K562 (cell line): Measurements from ENCODE around the gene C19orf85. TPM values are rescaled to one million over a fixed set of nuclear protein-coding genes. Genes with fewer than 3 reads are reported as not detected.

ENCODE experiments used
- JUND ChIP-seq, 2 experiments: IDR thresholded peaks; 2 replicates in 1 of 2; 3 replicates in 1 of 2; pipeline ENCODE4 v1.6.1; 2011; ENCODE audit warnings: borderline replicate concordance in 2 of 2, low read depth in 2 of 2, low read length in 2 of 2, improper control_type of control experiment in 1 of 2, missing biosample characterization in 1 of 2, missing genetic modification characterization in 1 of 2, missing genetic modification reagents in 1 of 2
- NFIC ChIP-seq: fragments of 450-650 bp; IDR thresholded peaks from 2 replicates; pipeline ENCODE4 v1.6.1; 2017; ENCODE audit warnings: mild to moderate bottlenecking, inconsistent platforms
- polyA plus RNA-seq, 8 experiments: library from polyadenylated mRNA; depleted of rRNA in 4 of 8; stranded (reverse) in 5 of 8; unstranded in 3 of 8; fragments of >200 nt; fragmentation: Nextera tagmentation in 2 of 8; fragmentation: Illumina TruSeq in 1 of 8; extraction: Ambion mirVana in 2 of 8; extraction: Trizol in 1 of 8; gene quantifications; 2 replicates each; pipeline versions ENCODE4 v1.2.1 to v1.2.3, GENCODE V29; 2011 to 2014; ENCODE audit warnings: inconsistent platforms in 1 of 8, missing spikeins in 1 of 8
- total RNA-seq, 7 experiments: library from RNA; depleted of rRNA in 6 of 7; stranded (reverse); fragments of >200 nt in 6 of 7; fragmentation: Illumina TruSeq in 2 of 7; extraction: Trizol in 2 of 7; gene quantifications; 2 replicates each; pipeline versions ENCODE4 v1.2.1 to v1.2.3, GENCODE V29; 2011 to 2021; ENCODE audit warnings: low replicate concordance in 1 of 7
- TF ChIP-seq, protein P1 (sequence below), 2 experiments: fragments of 450-650 bp; IDR thresholded peaks; 2 replicates each; pipeline ENCODE4 v1.6.1; 2016; ENCODE audit warnings: mild to moderate bottlenecking in 2 of 2, borderline replicate concordance in 1 of 2, low read depth in 1 of 2, moderate library complexity in 1 of 2

C19orf85 gene
- total and polyA plus RNA-seq, 9 of the 15 experiments (the other 6 are each of a cell fraction or from before 2014, with no cell fraction given) = not detected

DNA sequence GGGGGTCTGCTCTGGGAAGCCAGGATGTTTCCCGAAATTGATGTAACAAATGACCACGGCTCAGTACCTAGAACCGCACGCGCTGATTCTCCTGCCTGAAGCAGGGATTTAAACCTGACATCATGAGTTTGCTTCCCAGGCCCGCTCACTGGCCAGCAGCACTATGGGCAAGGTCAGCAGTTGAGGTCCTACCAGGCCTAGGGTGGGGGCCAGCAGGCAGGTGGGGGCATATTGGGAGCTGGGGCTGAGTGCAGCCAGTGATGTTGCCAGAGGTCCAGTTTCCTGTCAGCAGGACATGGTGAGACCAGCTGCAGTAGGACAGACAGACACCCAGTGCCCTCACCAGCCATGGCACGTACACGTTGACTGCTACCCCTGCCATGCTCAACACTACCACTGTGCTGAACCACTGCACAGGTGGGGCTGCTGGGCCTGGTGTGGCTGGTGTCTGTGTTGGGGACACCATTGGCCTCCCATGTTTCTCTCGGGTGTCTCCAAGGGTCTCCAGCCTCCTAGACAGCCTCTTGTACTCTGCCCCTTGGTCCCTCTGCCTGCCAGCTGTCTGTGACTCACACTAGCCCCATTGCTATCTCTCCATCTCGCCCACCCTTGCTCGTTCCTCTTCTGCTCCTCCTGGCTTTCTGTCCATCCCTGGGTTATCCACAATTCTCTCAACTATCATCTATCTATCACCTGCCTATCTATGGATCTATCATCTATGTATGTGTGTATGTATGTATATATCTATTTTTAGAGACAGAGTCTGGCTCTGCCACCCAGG is 1.1 kb upstream of the C19orf85 start (continued):
- TF ChIP-seq, protein P1, sequence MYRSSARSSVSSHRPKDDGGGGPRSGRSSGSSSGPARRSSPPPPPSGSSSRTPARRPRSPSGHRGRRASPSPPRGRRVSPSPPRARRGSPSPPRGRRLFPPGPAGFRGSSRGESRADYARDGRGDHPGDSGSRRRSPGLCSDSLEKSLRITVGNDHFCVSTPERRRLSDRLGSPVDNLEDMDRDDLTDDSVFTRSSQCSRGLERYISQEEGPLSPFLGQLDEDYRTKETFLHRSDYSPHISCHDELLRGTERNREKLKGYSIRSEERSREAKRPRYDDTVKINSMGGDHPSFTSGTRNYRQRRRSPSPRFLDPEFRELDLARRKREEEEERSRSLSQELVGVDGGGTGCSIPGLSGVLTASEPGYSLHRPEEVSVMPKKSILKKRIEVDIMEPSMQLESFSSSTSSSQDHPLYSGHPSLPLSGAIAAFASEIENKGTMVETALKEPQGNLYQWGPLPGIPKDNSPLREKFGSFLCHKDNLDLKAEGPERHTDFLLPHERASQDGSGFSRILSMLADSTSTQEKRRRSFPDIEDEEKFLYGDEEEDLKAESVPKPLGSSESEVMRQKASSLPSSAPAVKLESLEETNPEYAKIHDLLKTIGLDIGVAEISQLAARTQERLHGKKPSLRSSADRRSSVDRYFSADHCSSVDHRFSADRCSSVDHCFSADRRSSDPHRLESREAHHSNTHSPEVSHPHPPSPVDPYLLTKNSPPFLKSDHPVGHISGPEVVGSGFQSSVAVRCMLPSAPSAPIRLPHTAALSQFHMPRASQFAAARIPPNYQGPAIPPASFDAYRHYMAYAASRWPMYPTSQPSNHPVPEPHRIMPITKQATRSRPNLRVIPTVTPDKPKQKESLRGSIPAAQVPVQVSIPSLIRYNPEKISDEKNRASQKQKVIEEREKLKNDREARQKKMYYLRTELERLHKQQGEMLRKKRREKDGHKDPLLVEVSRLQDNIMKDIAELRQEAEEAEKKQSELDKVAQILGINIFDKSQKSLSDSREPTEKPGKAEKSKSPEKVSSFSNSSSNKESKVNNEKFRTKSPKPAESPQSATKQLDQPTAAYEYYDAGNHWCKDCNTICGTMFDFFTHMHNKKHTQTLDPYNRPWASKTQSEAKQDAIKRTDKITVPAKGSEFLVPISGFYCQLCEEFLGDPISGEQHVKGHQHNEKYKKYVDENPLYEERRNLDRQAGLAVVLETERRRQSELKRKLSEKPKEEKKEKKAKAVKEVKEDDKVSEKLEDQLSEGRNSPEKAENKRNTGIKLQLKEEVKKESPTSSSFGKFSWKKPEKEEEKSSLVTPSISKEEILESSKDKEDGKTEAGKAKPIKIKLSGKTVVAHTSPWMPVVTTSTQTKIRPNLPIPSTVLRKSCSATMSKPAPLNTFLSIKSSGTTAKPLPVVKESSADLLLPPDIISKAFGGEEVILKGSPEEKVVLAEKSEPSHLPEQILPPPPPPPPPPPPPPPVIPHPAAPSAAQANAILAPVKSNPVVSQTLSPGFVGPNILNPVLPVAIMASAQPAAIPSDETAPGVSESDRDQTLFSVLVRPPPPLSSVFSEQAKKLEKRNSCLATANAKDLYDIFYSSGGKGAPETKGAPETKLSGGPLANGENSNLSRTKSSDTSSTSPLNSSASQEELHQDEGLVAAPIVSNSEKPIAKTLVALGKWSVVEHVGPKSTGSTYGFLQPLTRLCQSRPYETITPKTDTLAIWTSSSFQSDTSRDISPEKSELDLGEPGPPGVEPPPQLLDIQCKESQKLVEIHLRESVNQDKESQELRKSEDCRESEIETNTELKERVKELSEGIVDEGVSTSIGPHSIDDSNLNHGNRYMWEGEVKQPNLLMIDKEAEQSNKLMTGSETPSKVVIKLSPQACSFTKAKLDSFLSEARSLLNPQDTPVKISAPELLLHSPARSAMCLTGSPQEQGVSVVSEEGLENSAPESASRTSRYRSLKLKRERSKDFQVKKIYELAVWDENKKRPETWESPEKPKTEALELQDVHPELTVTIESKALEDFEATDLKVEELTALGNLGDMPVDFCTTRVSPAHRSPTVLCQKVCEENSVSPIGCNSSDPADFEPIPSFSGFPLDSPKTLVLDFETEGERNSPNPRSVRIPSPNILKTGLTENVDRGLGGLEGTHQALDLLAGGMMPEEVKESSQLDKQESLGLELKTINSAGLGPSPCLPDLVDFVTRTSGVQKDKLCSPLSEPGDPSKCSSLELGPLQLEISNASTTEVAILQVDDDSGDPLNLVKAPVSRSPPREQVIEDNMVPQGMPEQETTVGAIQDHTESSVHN (IDR thresholded peaks at IDR 0.05; ENCODE audit: borderline replicate concordance in 1 of 2, low read depth in 1 of 2) = no peak
- TF ChIP-seq NFIC = no peak
- TF ChIP-seq JUND (IDR thresholded peaks at IDR 0.05; ENCODE audit: borderline replicate concordance, low read depth, low read length) = peak; percentile 68
- 0 out of 3 replicates have a peak, but pooled peaks have one; percentile 13 for TF ChIP-seq JUND (tag; IDR thresholded peaks at IDR 0.05; ENCODE audit: borderline replicate concordance, low read depth, low read length)
